GM13977 (cell line): Measurements from ENCODE around the gene DKKL1.

Experiments
- DNase-seq: peaks from one replicate; pipeline ENCODE4 v3.0.0; 2012; ENCODE audit warnings: low spot score
- CTCF ChIP-seq: IDR thresholded peaks from 2 replicates; pipeline ENCODE4 v1.5.1; 2012; ENCODE audit warnings: mild to moderate bottlenecking, control low read depth; ENCODE audit not compliant: insufficient read depth; ENCODE audit errors: extremely low read depth, missing control alignments
- in situ Hi-C: fragments of 300-500 bp; cut with MboI; formaldehyde crosslinking; loops from one replicate; pipeline ENCODE4 v1.12.0; 2022; ENCODE audit warnings: low sequenced_read_pairs, low pct_unique_long_range_greater_than_20kb, mixed read lengths, inconsistent platforms; ENCODE audit not compliant: unreplicated experiment

DKKL1 gene

GRCh38 chr19:49339301-49340068 lies 24.2 kb upstream of the DKKL1 start:
- no peak for TF ChIP-seq CTCF
- in situ Hi-C loops: no loop called here
- peak; percentile 12 for DNase-seq

- in situ Hi-C loops: no loop called here
- DNase-seq: peak; percentile 96
- no peak for TF ChIP-seq CTCF
These were observed 23.4 kb upstream of the DKKL1 start for GRCh38 chr19:49340069-49340864.

GRCh38 chr19:49340865-49341718 lies 22.6 kb upstream of the DKKL1 start:
- no peak for TF ChIP-seq CTCF
- no peak for DNase-seq
- in situ Hi-C loops: no loop called here

- no peak for TF ChIP-seq CTCF
- no peak for DNase-seq
- in situ Hi-C loops: no loop called here
These were observed 21.4 kb upstream of the DKKL1 start for GRCh38 chr19:49342291-49342721.

GRCh38 chr19:49343123-49343522 lies 20.6 kb upstream of the DKKL1 start:
- in situ Hi-C loops: no loop called here

More at GRCh38 chr19:49343123-49343522, 20.6 kb upstream of the DKKL1 start:
- peak; percentile 54 for DNase-seq
- TF ChIP-seq CTCF: no peak
